ENCODE measurements around the gene JAKMIP1. TPM values are rescaled to one million over a fixed set of nuclear protein-coding genes. Genes with fewer than 3 reads are reported as not detected.

The JAKMIP1 gene
- total RNA-seq, 4 donors from 2014 or later: not detected

GRCh38 chr4:6188687-6189305 lies 11.6 kb downstream of the JAKMIP1 start:
- TF ChIP-seq CTCF (IDR thresholded peaks at IDR 0.05) (no peak), POLR2A (IDR thresholded peaks at IDR 0.05) (no peak)
- 66 to 69% methylated on average over 8 of the region's 8 CpGs for WGBS, 2 donors
- H3K4me3 ChIP-seq (ENCODE audit: low read depth, poor library complexity, severe bottlenecking): no peak overlapping the region
- intact Hi-C loops (cut with DNase I; ENCODE audit: low total_unique reads): no loop called here
- no peak for DNase-seq (ENCODE audit: low spot score in 2 of 2)

- no peak for DNase-seq (ENCODE audit: low spot score in 2 of 2)
- H3K4me3 ChIP-seq (ENCODE audit: low read depth, poor library complexity, severe bottlenecking): no peak overlapping the region
- intact Hi-C loops (cut with DNase I; ENCODE audit: low total_unique reads): no loop called here
- TF ChIP-seq POLR2A (IDR thresholded peaks at IDR 0.05) (no peak), CTCF (IDR thresholded peaks at IDR 0.05) (no peak)
- 65 to 67% methylated on average over 5 of the region's 5 CpGs for WGBS, 2 donors
These were observed 16.2 kb downstream of the JAKMIP1 start for GRCh38 chr4:6184169-6184568.

- TF ChIP-seq CTCF (IDR thresholded peaks at IDR 0.05) (no peak), POLR2A (IDR thresholded peaks at IDR 0.05) (no peak)
- intact Hi-C loops (cut with DNase I; ENCODE audit: low total_unique reads): no loop called here
- no peak overlapping the region for H3K4me3 ChIP-seq (ENCODE audit: low read depth, poor library complexity, severe bottlenecking)
- 62 to 69% methylated on average over 4 of the region's 4 CpGs for WGBS, 2 donors
- no peak for DNase-seq (ENCODE audit: low spot score in 2 of 2)
These were observed 16.6 kb downstream of the JAKMIP1 start for GRCh38 chr4:6183740-6184139.

GRCh38 chr4:6182376-6183280 lies 17.7 kb downstream of the JAKMIP1 start:
- DNase-seq (ENCODE audit: low spot score in 2 of 2): no peak
- WGBS, 2 donors: 80 to 87% methylated on average over 12 of the region's 12 CpGs
- intact Hi-C loops (cut with DNase I; ENCODE audit: low total_unique reads): no loop called here
- H3K4me3 ChIP-seq (ENCODE audit: low read depth, poor library complexity, severe bottlenecking): no peak overlapping the region
- TF ChIP-seq CTCF (IDR thresholded peaks at IDR 0.05) (no peak), POLR2A (IDR thresholded peaks at IDR 0.05) (no peak)

GRCh38 chr4:6180841-6181631 lies 19.3 kb downstream of the JAKMIP1 start:
- no peak for DNase-seq (ENCODE audit: low spot score in 2 of 2)
- TF ChIP-seq CTCF (IDR thresholded peaks at IDR 0.05) (no peak), POLR2A (IDR thresholded peaks at IDR 0.05) (no peak)
- 57 to 62% methylated on average over 7 of the region's 7 CpGs for WGBS, 2 donors
- no peak overlapping the region for H3K4me3 ChIP-seq (ENCODE audit: low read depth, poor library complexity, severe bottlenecking)
- intact Hi-C loops (cut with DNase I; ENCODE audit: low total_unique reads): no loop called here

Measured in lower leg skin (tissue), 4 donors.